Measurements from ENCODE around the gene CLTB.
"Not testable (repeated sequence)": the region's sequence is repeated elsewhere in the genome, so short reads cannot be mapped to it uniquely, and the experiment has no call there.

CLTB gene

GRCh38 chr5:176426876-176427275, 10.5 kb upstream of the CLTB start:
- DNase-seq (ENCODE audit: low read depth), result no peak

- DNase-seq (ENCODE audit: low read depth), result no peak
Observed at GRCh38 chr5:176425791-176426190, 9.5 kb upstream of the CLTB start.

- no peak for DNase-seq (ENCODE audit: low read depth)
Observed at GRCh38 chr5:176425138-176425537, 8.8 kb upstream of the CLTB start.

- no peak for DNase-seq (ENCODE audit: low read depth)
Observed at GRCh38 chr5:176424181-176424580, 7.8 kb upstream of the CLTB start.

DNA sequence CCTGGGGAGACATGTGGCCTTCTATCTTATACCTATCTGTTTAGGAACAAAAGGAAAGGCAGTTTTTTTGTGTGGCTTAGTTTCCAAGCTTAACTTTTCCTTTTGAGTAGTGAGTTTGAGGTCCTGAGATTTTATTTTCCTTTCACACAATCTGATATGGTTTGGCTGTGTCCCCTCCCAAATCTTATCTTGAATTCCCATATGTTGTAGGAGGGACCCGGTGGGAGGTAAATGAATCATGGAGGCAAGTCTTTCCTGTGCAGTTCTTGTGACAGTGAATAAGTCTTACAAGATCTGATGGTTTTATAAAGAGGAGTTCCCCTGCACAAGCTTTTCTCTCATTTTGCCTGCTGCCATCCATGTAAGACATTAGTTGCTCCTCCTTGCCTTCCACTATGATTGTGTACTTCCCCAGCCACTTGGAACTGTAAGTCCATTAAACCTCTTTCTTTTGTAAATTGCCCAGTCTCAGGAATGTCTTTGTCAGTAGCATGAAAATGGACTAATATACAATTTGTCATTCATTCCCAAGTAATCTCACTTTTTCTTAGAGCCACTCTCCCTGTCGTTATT, 4.7 kb upstream of the CLTB start:
- no peak for DNase-seq (ENCODE audit: low read depth)

GRCh38 chr5:176420086-176420485, 3.7 kb upstream of the CLTB start:
- DNase-seq (ENCODE audit: low read depth), result no peak

DNA sequence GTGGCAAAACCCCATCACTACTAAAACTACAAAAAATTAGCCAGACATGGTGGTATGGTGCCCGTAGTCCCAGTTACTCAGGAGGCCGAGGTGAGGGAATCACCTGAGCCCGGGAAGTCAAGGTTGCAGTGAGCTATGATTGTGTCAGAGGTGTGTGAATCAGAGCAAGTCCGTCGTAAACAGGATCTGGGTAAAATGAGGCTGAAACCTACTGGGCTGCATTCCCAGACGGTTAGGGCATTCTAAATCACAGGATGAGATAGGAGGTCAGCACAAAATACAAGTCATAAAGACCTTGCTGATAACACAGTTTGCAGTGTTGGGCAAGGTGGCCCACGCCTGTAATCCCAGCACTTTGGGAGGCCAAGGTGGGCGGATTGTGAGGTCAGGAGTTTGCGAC, 1.9 kb upstream of the CLTB start:
- no peak for DNase-seq (ENCODE audit: low read depth)

DNA sequence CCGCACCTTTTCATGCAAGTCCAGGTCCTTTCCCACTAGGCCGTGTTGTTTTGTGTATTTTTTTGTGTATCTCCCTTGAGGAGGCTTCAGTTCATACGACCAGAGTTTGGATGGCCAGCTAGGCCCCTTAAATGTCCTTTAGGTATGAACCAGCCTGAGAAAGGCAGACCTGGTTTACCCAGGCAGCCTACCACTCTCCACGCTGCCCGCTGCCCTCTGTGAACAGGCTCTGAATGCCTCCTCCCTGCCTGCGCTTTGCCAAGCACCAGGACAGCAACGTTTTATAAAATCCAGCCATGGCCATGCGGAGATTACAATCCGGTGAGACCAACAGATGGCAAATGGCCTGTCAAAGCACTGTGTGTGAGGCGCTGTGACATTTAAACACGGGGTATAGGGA, 626 bp upstream of the CLTB start:
- DNase-seq (ENCODE audit: low read depth), result no peak

DNA sequence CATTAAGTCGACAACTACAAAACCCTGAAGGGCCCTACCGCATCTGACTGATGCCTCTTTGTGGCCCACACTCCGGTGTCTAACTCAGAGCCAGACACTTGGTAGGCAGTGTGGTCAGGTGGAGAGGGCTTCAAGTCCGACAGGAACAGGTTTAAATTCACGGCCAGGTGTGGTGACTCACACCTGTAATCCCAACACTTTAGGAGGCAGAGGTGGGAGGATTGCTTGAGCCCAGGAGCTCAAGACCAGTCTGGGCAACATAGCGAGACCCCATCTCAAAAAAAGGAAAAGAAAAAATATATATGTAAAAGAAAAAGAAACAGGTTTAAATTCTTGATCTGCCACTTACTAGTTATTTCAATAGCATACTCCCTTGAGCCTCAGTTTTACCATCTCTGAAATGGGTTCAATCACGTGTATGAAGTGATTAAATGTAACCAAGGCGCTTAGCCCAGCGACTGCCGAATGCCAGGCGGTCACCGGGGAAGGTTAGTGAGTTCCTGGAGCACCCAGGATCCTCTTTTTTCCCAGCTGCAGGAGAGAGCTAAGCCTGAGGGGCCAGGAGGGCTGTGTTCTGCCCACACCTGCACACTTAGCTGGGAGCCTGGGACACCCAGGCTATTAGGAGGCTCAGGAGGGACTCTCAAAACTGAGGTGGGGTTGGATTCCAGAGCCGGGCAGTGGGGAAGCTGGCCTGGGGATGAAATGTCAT, 943 bp downstream of the CLTB start:
- no peak for DNase-seq (ENCODE audit: low read depth)

DNA sequence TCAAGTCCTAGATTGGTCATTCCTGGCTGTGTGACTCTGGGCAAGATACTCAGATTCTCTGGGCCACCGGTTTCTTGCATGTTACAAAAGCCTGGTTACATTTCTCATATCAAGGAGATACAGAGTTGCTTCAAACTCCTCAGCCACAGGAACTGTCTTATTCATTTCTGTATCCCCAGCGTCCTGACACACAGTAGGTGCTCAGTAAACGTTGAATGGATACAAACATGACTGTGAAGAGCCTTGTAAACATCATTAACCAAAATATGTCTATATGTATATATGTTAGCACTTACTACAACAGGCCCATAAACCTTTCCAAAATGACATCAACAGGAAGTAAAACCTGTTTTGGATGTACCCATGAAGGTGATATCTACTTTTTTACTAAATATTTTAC, 1.6 kb downstream of the CLTB start:
- DNase-seq (ENCODE audit: low read depth), result no peak

- no peak for DNase-seq (ENCODE audit: low read depth)
Observed at GRCh38 chr5:176413709-176414191, 2.6 kb downstream of the CLTB start.

DNA sequence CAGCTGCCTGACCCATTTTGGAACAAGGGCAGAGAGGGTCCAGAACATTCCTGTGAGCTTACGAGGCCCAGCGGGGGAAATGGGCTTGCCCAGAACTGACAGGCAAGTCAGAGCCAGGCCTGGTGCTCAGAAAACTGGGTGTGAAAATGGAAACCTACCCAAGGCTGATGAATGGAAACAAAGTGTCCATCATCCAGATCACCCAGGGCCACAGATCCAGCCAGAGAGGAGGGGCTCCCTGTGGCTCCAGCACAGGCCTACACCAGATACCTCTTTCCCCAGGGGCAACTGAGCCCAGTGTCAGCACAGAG, 3.1 kb downstream of the CLTB start:
- DNase-seq (ENCODE audit: low read depth), result no peak

- DNase-seq (ENCODE audit: low read depth), result no peak
Observed at GRCh38 chr5:176412517-176413254, 3.7 kb downstream of the CLTB start.

DNA sequence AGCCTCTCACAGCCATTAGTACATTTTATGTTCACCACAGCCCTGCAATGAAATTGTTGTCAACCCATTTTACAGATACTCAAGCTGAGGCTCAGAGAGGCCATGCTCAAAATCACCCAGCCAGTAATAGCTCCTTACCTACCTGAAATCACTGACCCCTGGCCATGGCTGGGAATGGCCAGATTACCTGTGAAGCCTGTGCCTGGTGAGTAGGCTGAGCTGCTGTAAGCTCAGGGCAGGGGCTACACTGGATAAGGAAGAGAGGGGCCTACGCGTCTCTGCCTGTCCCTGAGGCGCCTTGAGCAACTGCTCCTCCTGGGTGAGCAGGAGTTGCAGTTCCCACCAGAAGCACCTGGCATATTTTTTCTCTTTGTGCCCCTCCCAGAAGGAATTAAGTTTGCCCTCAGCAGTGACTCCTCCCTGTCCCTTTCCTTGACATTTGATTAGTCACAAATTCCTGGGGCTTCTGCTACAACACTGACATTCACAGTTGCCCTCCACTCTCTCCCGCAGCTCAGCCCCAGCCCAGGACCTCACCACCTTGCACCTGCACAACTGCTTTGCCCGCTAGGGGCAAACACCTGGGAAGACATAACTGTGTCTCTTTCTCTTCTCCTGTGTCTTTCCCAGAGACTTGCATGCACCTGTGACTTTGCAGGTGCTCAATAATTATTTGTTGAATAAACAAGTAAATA, 5.7 kb downstream of the CLTB start:
- DNase-seq (ENCODE audit: low read depth), result no peak

- DNase-seq (ENCODE audit: low read depth), result no peak
Observed at GRCh38 chr5:176409765-176410164, 6.6 kb downstream of the CLTB start.

DNA sequence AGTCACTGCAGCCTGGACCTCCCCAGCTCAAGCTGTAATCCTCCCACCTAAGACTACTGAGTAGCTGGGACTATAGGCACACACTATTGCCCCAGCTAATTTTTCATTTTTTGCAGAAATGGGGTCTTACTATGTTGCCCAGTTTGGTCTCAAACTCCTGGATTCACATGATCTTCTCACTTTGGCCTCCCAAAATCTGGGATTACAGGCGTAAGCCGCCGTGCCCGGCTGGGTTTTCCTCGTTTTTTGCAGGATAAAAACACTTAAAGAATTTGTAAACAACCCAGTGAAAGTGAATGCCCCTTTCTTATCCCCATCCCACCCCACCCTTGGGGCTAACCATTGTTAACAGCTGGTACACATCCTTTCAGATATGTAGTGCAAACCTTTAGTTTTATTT, 7.7 kb downstream of the CLTB start:
- no peak for DNase-seq (ENCODE audit: low read depth)

GRCh38 chr5:176408252-176408573, 8.1 kb downstream of the CLTB start:
- DNase-seq (ENCODE audit: low read depth), result not testable (repeated sequence)

DNA sequence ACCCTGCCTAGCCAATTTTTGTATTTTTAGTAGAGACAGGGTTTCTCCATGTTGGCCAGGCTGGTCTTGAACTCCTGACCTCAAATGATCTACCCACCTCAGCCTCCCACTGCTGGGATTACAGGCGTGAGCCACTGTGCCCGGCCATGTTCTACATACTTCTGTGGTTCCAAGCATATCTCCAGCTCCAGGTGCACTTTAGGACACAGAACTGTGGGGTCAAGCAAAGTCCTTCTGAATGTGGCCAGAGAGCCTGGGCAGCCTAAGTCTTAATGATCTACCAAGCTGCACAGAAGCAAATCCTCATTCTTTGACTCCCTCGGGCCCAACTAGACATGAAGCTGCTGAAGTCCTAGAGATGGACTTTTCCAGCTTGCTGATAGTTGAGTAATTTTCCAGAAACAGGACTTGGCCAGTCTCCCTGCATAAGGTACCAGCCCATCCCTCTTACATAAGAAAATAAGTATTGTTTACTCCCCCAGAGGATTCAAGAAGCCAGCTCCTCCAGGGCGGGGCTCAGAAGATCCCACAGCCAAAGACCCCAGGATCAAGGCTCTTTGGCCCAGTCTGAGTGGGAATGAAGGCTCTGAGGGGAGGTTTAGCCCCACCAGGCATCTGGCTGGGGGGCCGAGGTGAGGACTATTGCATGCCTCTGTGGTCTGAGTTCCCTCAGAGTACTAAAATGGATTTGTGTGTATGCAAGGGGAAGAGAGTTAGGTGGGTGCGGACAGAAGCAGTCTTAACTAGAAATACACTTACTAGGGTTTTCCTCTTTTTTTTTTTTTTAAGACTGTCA, 8.7 kb downstream of the CLTB start:
- no peak for DNase-seq (ENCODE audit: low read depth)

DNA sequence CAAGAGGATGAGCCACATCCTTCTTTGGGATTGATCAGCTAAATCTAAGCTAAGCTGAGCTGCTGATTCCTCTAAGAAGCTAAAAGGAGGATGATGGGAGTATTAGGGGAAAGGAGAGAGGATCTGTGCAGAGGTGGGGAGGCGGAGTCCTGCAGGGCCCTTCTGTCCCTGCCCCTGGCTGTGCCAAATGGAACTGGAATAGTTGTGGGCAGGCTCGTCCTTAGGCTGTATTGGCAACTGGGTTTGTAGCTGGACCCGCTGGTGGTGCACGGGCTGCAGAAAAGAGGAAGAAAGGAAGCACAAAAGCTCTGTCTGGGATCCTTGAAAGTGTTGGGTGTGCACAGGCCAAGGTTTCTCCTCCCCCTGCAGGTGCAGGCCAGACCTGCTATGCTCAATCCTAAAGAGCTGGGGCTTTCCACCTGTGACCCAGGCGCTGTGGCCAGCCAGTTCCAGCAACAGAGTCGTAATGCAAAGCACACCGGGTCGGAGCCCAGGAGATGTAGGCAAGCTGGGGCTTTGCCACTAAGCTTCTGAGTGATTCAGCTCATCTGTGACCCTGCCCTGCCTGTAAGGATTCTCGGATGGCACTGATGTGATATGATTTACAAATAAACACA, 9.8 kb downstream of the CLTB start:
- DNase-seq (ENCODE audit: low read depth), result no peak

- DNase-seq (ENCODE audit: low read depth), result no peak
Observed at GRCh38 chr5:176405656-176406435, 10.5 kb downstream of the CLTB start.
